H9 (cell line): Measurements from ENCODE around the gene EFNA5. TPM values are rescaled to one million over a fixed set of nuclear protein-coding genes. Genes with fewer than 3 reads are reported as not detected.

Experiments
- DNase-seq: peaks from one replicate; pipeline ENCODE4 v3.0.0-alpha.2; 2017
- H2AFZ ChIP-seq: one replicate; pipeline ENCODE4 v1.6.1; 2013; ENCODE audit warnings: mild to moderate bottlenecking, low read length, control low read depth, moderate library complexity
- H2AK5ac ChIP-seq: 2 replicates; pipeline ENCODE4 v1.6.1; 2013; ENCODE audit warnings: low read length, control low read depth, mixed read lengths; ENCODE audit not compliant: insufficient read length
- H2BK120ac ChIP-seq: one replicate; pipeline ENCODE4 v1.6.1; 2013; ENCODE audit warnings: low read depth, mild to moderate bottlenecking, low read length, control low read depth, inconsistent platforms; ENCODE audit not compliant: poor library complexity, severe bottlenecking
- H2BK12ac ChIP-seq: 2 replicates; pipeline ENCODE4 v1.6.1; 2013; ENCODE audit warnings: low read length, control low read depth, mixed read lengths, low read depth; ENCODE audit not compliant: insufficient read length
- H2BK15ac ChIP-seq: 2 replicates; pipeline ENCODE4 v1.6.1; 2013; ENCODE audit warnings: low read depth, low read length, control low read depth
- H2BK20ac ChIP-seq: one replicate; pipeline ENCODE4 v1.6.1; 2013; ENCODE audit warnings: low read depth, mild to moderate bottlenecking, low read length, control low read depth, inconsistent platforms; ENCODE audit not compliant: poor library complexity, severe bottlenecking
- H2BK5ac ChIP-seq: 2 replicates; pipeline ENCODE4 v1.6.1; 2013; ENCODE audit warnings: low read length, control low read depth, mixed read lengths; ENCODE audit not compliant: insufficient read length
- H3K14ac ChIP-seq: 2 replicates; pipeline ENCODE4 v1.6.1; 2013; ENCODE audit warnings: low read length, control low read depth; ENCODE audit not compliant: insufficient read depth
- H3K18ac ChIP-seq: 2 replicates; pipeline ENCODE4 v1.6.1; 2013; ENCODE audit warnings: low read depth, mild to moderate bottlenecking, mixed read lengths, low read length, control low read depth; ENCODE audit not compliant: insufficient read length
- H3K23ac ChIP-seq: 2 replicates; pipeline ENCODE4 v1.6.1; 2013; ENCODE audit warnings: low read length, control low read depth, mixed read lengths, low read depth; ENCODE audit not compliant: insufficient read length
- H3K23me2 ChIP-seq: 2 replicates; pipeline ENCODE4 v1.6.1; 2013; ENCODE audit warnings: low read depth, mild to moderate bottlenecking, mixed read lengths, low read length, control low read depth; ENCODE audit not compliant: insufficient read length, poor library complexity, severe bottlenecking
- H3K27ac ChIP-seq: 2 replicates; pipeline ENCODE4 v1.5.1; 2013; ENCODE audit warnings: low read length, control low read depth, mixed read lengths, low read depth; ENCODE audit not compliant: insufficient read length
- H3K27me3 ChIP-seq: 2 replicates; pipeline ENCODE4 v1.6.1; 2013; ENCODE audit warnings: low read length, control low read depth, inconsistent platforms; ENCODE audit not compliant: insufficient read depth
- H3K4ac ChIP-seq: 2 replicates; pipeline ENCODE4 v1.6.1; 2013; ENCODE audit warnings: low read depth, mild to moderate bottlenecking, control low read depth, inconsistent platforms, low read length, moderate library complexity
- H3K4me1 ChIP-seq: 2 replicates; pipeline ENCODE4 v1.6.1; 2013; ENCODE audit warnings: low read length, control low read depth, inconsistent platforms; ENCODE audit not compliant: insufficient read depth
- H3K4me2 ChIP-seq: 2 replicates; pipeline ENCODE4 v1.6.1; 2013; ENCODE audit warnings: low read length, control low read depth, mixed read lengths; ENCODE audit not compliant: insufficient read length, insufficient read depth
- H3K56ac ChIP-seq: 2 replicates; pipeline ENCODE4 v1.6.1; 2013; ENCODE audit warnings: low read depth, mild to moderate bottlenecking, mixed read lengths, low read length, control low read depth; ENCODE audit not compliant: insufficient read length
- H3K79me1 ChIP-seq: 2 replicates; pipeline ENCODE4 v1.6.1; 2013; ENCODE audit warnings: low read depth, mild to moderate bottlenecking, moderate library complexity, low read length, control low read depth, inconsistent platforms; ENCODE audit not compliant: insufficient read depth, poor library complexity, severe bottlenecking
- H3K79me2 ChIP-seq: 2 replicates; pipeline ENCODE4 v1.6.1; 2013; ENCODE audit warnings: low read length, control low read depth, inconsistent platforms; ENCODE audit not compliant: insufficient read depth
- H3K9ac ChIP-seq: 2 replicates; pipeline ENCODE4 v1.6.1; 2013; ENCODE audit warnings: low read length, control low read depth, mixed read lengths; ENCODE audit not compliant: insufficient read length; ENCODE audit errors: extremely low read depth
- H3K9me3 ChIP-seq: one replicate; pipeline ENCODE4 v1.6.1; 2013; ENCODE audit warnings: low read depth, low read length, inconsistent platforms; ENCODE audit not compliant: control insufficient read depth
- H3T11ph ChIP-seq: one replicate; pipeline ENCODE4 v1.6.1; 2013; ENCODE audit warnings: mild to moderate bottlenecking, low read length, control low read depth, inconsistent platforms
- H4K20me1 ChIP-seq: one replicate; pipeline ENCODE4 v1.6.1; 2013; ENCODE audit not compliant: control insufficient read depth, insufficient read length, insufficient read depth
- H4K5ac ChIP-seq: 2 replicates; pipeline ENCODE4 v1.6.1; 2013; ENCODE audit warnings: low read depth, mild to moderate bottlenecking, mixed read lengths, low read length, control low read depth; ENCODE audit not compliant: insufficient read length
- H4K8ac ChIP-seq: replicated peaks from 2 replicates; pipeline ENCODE4 v1.6.1; 2013; ENCODE audit warnings: low read length, control low read depth, mixed read lengths, low read depth; ENCODE audit not compliant: insufficient read length
- H4K91ac ChIP-seq: 2 replicates; pipeline ENCODE4 v1.6.1; 2013; ENCODE audit warnings: low read depth, mild to moderate bottlenecking, moderate library complexity, mixed read lengths, low read length, control low read depth; ENCODE audit not compliant: insufficient read length
- H3K27ac Mint-ChIP-seq, 3 experiments: 2 replicates in 2 of 3; 3 replicates in 1 of 3; pipeline ENCODE4 v1.8.0; 2020 to 2021; ENCODE audit warnings: mixed read lengths in 3 of 3, mild to moderate bottlenecking in 1 of 3, moderate library complexity in 1 of 3
- H3K27me3 Mint-ChIP-seq: 2 replicates; pipeline ENCODE4 v1.8.0; 2021; ENCODE audit warnings: low read depth, mild to moderate bottlenecking, moderate library complexity, mixed read lengths
- H3K36me3 Mint-ChIP-seq, 3 experiments: 2 replicates in 2 of 3; 3 replicates in 1 of 3; pipeline ENCODE4 v1.8.0; 2020 to 2021; ENCODE audit warnings: low read depth in 3 of 3, mixed read lengths in 3 of 3; ENCODE audit not compliant: insufficient read depth in 1 of 3
- H3K4me1 Mint-ChIP-seq, 2 experiments: 2 replicates each; pipeline ENCODE4 v1.8.0; 2020; ENCODE audit warnings: mixed read lengths in 2 of 2
- H3K4me3 Mint-ChIP-seq, 2 experiments: 2 replicates in 1 of 2; 3 replicates in 1 of 2; pipeline ENCODE4 v1.8.0; 2020 to 2021; ENCODE audit warnings: mild to moderate bottlenecking in 2 of 2, mixed read lengths in 2 of 2, moderate library complexity in 1 of 2
- H3K9me3 Mint-ChIP-seq, 2 experiments: 2 replicates in 1 of 2; 3 replicates in 1 of 2; pipeline ENCODE4 v1.8.0; 2020; ENCODE audit warnings: mild to moderate bottlenecking in 2 of 2, mixed read lengths in 2 of 2, moderate library complexity in 1 of 2
- CTCF ChIP-seq: fragments of 200-600 bp; sonication (generic); conservative IDR thresholded peaks from 3 replicates; pipeline ENCODE4 v1.8.0; 2021; ENCODE audit warnings: antibody characterized with exemption, mild to moderate bottlenecking
- WGBS: extraction: QIAGEN DNeasy Blood & Tissue Kit; methylation state at CpG from one replicate; pipeline ENCODE4 v1.1.7; 2013; ENCODE audit warnings: missing lambda C conversion rate, low lambda C conversion rate, mixed read lengths; ENCODE audit not compliant: insufficient read length; ENCODE audit errors: extremely low coverage; 5-methylcytosine and 5-hydroxymethylcytosine counted together
- total RNA-seq: library from RNA; stranded (reverse); gene quantifications from 2 replicates; pipeline ENCODE4 v1.2.1, GENCODE V29; 2021

Gene EFNA5
- total RNA-seq, 1 experiment from 2014 or later: 20.4 TPM

DNA sequence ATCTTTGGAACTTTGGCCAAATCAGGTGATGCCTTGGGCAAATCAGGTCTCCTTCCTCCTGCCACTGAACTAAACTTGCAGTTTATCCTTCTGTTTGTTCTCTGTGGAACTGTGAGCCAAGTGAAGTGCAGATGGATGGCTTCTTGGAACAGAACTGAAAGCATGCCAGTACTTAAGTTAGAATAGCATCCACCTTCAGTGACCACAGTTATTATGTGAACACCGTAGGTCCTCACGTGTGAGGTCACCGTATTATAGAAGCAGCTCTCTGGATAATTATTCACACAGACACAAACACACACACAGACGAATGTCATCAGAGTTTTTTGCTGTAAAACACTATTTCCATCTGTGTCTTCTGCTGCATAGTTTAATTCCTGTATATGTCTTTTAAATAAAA, 162.6 kb downstream of the EFNA5 start:
- Histone ChIP-seq H2AK5ac (no peak overlapping the region), H4K91ac (no peak overlapping the region), H3K27ac (no peak overlapping the region), H2BK120ac (no peak overlapping the region), H3K23ac (no peak overlapping the region), H3K18ac (no peak overlapping the region), H3K4ac (no peak overlapping the region), H3K4me1 (peaks cover 11% of the 10 kb centered on the region; the same call in 1 of the 2 replicates), H3K9ac (no peak overlapping the region), H3K27me3 (no peaks in the 10 kb centered on the region), H2AFZ (no peak overlapping the region), H2BK12ac (no peak overlapping the region), H4K8ac (no peak overlapping the region), H3K79me1 (no peaks in the 10 kb centered on the region), H3K23me2 (no peaks in the 10 kb centered on the region), H2BK20ac (no peak overlapping the region), H3T11ph (no peak overlapping the region), H3K56ac (no peak overlapping the region), H3K79me2 (no peaks in the 10 kb centered on the region), H4K20me1 (no peaks in the 10 kb centered on the region), H4K5ac (no peak overlapping the region), H3K14ac (no peak overlapping the region), H2BK15ac (no peak overlapping the region), H3K9me3 (no peaks in the 10 kb centered on the region), H2BK5ac (no peak overlapping the region), H3K4me2 (no peak overlapping the region)
- WGBS: no CpG with 5 or more reads among the region's 4 CpGs
- Mint-ChIP-seq H3K4me1 (peaks cover 52 to 70% of the 10 kb centered on the region in 2 experiments), H3K9me3 (no peaks in the 10 kb centered on the region), H3K36me3 (no peaks in the 10 kb centered on the region), H3K27me3 (no peaks in the 10 kb centered on the region), H3K4me3 (no peak overlapping the region), H3K27ac (0 out of 7 replicates have a peak overlapping the region, but pooled peaks of 2 of the 3 experiments have one; percentile 19 to 61)
- no peak for TF ChIP-seq CTCF
- no peak for DNase-seq
